ENCODE results near the gene SDHAF2. TPM values are rescaled to one million over a fixed set of nuclear protein-coding genes. Genes with fewer than 3 reads are reported as not detected.

The SDHAF2 gene
- total RNA-seq = 57.7 TPM

DNA sequence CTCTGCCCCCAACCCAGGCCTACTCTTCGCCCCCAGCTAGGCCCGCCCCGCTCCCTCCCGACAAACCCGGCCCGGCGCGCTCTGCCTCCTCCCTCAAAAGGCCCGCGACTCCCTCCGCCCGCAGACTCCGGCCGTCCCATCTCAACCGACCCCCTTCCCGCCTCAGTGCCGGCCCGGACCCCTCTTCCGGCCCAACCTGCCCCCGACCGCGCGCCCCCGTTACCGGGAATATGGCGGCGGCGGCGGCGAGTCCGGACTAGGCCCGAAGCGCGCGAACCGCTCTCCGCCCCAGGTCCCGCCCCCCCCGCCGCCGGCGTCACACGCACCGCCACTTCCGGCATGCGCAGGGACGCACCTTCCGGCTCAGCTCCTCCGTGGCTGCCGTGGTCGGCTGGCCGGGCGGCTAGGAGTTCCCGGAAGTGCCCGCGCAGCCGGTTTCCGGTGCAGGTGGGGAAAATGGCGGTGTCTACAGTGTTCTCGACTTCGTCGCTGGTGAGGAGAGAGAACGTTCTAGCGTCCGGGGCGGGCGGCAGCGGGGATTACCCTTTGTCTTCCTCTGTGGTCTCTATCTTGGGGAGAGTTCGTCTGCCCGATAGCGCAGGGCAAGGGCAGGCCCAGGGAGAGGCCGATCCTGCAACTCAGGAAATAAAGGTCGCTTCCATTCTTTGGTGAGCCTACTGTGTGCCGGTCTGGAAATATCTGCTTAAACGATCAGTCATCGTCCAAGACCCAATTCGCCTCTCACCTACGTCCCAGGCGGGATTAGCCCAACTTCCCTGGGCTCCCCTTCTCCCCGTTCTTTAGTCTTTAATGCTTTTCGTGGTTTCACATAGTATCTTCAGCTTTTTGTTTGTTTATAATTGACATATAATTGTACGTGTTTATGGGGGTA, at the start of gene SDHAF2, which contains the start of gene CPSF7:
TSS of gene SDHAF2 (plus strand) at position 434 of the 892 bp plus-strand sequence. CDS start at position 457, 23 bp downstream.
TSS of gene CPSF7 (minus strand) at position 285 of the 892 bp plus-strand sequence. CDS start 740 bp downstream, outside the sequence.

Small RNA genes lying within 50 kb of the gene (small RNA-seq; reads per million reads assigned to genes)
- not detected for gene RN7SL23P

Other genes starting within 250 kb of the SDHAF2 start
- gene PGA3, start 226.6 kb upstream of the SDHAF2 start, total RNA-seq = not detected
- gene PGA4, start 207.8 kb upstream of the SDHAF2 start, total RNA-seq = 0.23 TPM
- gene PGA5, start 188.9 kb upstream of the SDHAF2 start, total RNA-seq = not detected
- 1.4 TPM for gene VWCE, start 134.8 kb upstream of the SDHAF2 start, total RNA-seq
- gene DDB1, start 97.0 kb upstream of the SDHAF2 start, total RNA-seq = 200 TPM
- 12.9 TPM for gene TKFC, start 96.9 kb upstream of the SDHAF2 start, total RNA-seq
- 12.7 TPM for gene CYB561A3, start 68.2 kb upstream of the SDHAF2 start, total RNA-seq
- 26.8 TPM for gene TMEM138, start 67.8 kb upstream of the SDHAF2 start, total RNA-seq
- 14.8 TPM for gene TMEM216, start 37.5 kb upstream of the SDHAF2 start, total RNA-seq
- gene CPSF7, start 149 bp upstream of the SDHAF2 start, total RNA-seq = 31.1 TPM
- 6.7 TPM for gene LRRC10B, start 78.6 kb downstream of the SDHAF2 start, total RNA-seq
- 71.5 TPM for gene SYT7, start 151.0 kb downstream of the SDHAF2 start, total RNA-seq

All from diencephalon (tissue), 1 donor.